Limb (tissue), 2 donors: ENCODE data around the gene CERS4.
"Not testable (repeated sequence)": the region's sequence is repeated elsewhere in the genome, so short reads cannot be mapped to it uniquely, and the experiment has no call there.

Experiments used
- DNase-seq, 2 donors: peaks; one replicate each; pipeline ENCODE4 v3.0.0-alpha.2; 2016; ENCODE audit errors: extremely low spot score in 2 of 2

Gene CERS4

DNA sequence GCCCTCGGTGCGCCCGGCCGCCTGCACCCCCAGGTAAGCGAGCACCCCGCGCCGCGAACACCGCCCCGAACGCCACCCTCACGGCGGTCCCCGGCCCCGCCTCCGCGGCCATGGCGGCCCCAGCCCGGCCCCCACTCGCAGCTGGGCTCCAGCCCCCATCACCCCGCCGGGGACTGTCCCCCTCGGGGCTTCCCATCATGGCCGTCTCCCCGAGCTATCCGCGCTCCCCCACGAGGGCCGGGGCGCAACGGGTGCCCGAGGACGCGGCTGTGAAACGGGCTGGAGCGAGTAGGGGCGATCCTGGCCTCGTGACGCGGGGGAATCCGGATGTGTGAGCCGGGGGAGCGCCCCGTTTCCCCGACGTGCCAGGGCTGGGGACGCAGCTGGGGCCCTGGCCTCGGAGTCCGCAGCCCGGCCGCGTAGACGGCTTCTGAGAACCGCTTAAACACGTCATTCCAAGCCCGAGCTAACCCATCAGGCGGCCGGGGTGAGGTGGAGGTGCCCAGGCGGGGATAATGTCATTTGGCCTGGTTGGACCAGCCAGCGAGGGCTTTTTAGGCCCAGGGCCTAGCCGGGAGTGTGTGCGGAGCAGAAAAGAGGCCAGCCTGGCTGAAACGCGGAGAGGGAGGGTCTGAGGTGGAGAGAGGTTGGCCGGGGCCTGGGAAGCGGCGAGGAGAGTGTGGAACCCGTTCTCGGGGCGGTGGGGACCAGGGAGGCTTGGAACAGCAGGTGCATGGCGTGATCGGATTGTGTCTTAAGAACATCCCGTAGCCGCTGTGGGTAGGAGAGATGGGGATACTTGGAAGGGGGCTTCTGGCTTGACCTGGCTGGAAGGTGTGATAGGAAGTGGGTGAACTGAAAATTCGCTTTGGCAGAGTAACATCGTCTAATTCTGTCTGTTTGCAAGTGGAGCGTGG, 550 bp downstream of the CERS4 start:
- DNase-seq, result no peak

DNA sequence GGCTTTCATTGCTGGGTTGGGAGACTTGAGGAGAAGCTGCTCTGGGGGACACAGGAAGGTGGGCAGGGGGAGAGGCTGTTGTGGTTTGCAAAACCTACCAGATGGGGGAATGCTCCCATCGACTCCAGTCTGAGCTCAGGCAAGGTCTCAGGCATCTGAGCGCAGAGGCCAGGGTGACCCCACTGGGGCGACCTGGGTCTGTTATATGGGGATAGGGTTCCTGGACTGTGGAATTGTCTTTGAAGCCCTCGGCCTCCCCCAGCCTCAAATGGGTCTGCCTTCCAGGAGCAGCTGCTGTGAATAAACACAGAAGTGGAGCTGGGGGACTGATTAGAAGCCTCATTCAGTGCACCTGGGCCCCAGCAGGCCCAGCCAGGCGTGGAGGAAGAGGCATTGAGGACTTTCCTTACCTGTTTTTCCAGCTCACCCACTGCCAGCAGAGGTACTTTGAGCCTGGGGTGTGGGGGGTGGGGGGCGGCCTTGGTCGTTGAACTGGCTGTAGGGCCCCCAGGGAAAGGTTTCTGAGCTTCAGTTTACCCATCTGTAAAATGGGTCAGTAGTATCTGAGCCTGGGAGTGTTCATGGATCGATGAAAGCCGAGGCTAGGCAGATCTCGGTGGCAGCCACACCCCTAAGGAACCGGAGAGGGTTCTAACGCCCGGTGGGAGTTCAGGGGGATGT, 1.4 kb downstream of the CERS4 start:
- no peak for DNase-seq

DNA sequence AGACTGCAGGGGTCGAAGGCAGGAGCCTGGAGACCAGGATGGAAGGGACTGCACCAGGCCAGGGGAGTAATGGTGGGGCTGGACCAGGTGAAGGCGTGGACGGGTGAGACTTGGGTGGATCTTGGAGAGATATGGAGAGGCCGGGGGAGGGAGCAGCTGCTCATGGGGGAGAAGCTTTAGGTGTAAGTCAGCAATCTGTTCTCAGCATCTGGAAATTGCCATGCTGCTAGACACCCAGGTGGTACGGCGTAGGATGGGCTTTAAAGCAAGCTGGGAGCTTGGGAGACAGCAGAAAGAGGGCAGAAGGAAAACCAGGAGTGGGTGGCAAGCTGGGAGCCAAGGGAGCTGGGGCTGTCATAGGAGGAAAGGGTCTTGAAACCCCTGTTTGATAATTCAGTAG, 3.0 kb downstream of the CERS4 start:
- no peak for DNase-seq

DNA sequence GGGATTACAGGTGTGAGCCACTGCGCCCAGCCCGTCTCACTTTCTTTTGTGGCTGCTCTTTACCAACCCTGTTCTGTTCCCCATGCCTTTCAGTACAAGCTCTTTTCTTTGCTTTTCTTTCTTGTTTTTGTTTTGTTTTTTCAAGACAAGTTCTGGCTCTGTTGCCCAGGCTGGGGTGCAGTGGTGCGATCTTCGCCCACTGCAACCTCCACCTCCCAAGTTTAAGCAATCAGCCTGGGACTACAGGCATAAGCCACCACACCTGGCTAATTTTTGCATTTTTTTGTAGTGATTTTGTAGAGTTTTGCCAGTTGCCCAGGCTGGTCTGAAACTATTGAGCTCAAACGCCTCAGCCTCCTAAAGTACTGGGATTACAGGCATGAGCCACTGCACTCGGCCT, 3.7 kb downstream of the CERS4 start:
- no peak for DNase-seq

DNA sequence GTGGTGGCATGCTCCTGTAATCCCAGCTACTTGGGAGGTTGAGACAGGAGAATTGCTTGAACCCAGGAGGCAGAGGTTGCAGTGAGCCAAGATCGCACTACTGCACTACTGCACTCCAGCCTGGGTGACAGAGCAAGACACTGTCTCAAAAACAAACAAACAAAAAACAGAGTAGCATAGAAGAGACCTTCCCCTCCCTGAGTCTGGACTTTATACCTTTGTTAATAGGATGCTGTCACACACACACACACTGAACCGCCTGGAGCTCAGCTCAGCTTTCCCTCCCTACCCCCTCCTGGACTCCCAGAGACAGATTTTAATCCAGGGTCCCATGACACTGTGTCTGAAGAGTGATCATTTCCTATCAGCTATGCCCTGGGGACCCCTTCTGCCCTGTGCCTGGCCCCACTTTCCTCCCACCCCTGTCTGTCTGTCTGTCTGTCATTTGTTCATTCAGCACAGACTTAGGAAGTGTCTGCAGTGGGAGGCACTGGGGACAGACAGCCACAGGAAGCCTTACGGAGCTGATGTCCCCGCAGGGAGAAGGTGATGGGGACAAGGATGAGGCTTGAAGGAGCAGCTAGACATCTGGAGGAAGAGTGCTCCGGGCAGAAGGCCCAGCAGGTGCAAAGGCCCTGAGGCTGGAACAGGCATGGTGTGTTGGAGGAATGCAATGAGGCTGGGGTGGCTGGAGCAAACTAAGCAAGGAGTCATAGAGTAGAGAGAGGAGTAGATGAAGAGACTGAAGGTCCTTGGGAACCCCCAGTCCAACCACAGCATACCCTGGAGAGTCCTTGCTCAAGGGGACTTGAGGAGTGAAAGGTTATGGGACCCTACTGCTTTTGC, 4.9 kb downstream of the CERS4 start:
- no peak for DNase-seq

DNA sequence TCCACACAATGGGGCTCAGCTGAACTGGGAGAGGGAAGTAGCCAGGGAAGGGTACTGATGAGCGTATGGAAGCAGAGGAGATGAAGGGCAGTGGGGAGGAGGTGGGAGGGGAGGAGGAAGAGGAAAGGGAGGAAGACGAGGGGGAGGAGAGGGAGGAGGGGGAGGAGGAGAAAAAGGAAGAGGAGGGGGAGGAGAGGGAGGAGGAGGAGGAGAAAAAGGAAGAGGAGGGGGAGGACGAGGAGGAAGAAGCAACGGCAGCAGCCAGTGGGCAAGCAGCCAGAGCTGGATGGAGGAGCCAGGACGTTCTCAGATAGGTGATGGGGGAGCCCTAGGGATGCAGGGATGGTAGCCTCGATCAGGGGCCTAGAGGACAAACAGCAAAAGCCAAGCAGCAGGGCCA, 5.6 kb downstream of the CERS4 start:
- no peak for DNase-seq

DNA sequence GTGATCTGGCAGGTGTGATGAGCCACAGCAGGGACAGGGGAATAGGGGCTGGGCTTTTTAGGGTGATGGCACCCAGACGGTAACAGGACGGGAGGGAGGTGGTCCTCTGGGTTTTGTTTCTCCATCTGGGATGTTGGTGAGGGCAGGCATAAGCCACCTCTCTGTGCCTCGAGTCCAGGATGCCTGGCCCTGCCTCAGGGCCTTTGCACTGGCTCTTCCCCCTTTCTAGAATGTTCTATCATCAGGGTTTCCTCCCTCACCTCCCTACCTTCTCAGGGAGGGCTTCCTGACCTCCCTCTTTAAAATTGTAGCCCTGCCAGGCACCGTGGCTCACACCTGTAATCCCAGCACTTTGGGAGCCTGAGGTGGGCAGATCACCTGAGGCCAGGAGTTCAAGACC, 6.6 kb downstream of the CERS4 start:
- DNase-seq, result no peak

DNA sequence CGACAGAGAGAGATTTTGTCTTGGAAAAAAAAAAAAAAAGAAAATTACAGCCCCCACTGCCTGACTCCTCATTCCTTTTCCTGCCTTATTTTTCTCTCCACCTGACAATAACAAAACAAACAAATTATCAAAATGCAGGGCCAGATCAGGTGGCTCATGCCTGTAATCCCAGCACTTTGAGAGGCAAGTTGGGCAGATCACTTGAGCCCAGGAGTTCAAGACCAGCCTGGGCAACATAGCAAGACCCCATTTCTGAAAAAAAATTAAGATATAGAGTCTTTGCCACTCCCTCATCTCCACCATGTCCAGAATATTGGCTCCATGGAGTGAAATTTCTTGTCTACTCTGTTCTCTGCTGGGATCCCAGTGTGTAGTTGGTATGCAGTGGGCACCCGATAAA, 7.2 kb downstream of the CERS4 start:
- DNase-seq, result no peak

DNA sequence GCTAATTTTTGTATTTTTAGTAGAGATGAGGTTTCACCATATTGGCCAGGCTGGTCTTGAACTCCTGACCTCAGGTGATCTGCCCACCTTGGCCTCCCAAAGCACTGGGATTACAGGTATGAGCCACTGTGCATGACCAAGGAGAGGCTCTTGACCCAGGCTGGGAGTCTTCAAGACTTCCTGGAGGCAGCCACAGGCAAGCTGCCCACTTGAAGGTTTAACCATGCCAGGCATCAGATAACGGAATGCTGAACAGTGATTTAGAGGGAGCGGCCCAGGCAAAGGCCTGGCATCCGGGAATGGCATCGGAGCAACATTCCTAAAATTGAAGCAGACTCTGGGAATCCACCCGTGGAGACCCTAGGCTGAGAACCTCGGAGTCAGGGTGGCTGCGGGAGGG, 9.0 kb downstream of the CERS4 start:
- not testable (repeated sequence) for DNase-seq

DNA sequence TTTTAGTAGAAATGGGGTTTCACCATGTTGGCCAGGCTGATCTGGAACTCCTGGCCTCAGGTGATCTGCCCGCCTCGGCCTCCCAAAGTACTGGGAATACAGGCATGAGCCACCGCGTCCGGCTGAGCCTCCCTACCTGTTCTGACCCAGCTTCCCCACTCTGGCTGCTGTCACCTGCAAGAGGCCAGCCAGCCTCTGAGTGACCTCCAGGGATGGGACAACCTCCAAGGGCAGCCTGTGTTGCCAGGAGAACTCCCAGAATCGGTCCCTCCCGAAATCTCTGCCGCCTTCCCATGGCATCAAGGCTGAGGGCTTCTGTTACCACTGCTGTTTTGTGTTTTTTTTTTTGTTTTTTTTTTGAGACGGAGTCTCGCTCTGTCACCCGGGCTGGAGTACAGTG, 11.3 kb downstream of the CERS4 start:
- no peak for DNase-seq

DNA sequence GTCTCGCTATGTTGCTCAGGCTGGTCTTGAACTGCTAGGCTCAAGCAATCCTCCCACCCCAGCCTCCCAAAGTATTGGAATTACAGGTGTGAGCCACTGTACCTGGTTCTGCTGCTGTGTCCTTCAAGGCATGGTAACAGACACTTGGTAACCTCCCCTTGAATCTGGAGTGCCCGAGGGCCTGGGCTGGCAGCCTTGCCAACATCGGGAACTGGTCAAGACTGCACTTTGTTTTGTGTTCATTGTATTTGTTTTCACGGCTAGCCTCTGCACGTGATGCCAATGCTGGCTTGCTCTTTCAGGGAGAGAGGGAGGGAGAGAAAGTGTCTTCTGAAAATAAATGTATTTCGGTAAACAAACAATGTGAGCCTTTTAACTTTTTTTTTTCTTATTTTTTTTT, 12.0 kb downstream of the CERS4 start:
- no peak for DNase-seq

DNA sequence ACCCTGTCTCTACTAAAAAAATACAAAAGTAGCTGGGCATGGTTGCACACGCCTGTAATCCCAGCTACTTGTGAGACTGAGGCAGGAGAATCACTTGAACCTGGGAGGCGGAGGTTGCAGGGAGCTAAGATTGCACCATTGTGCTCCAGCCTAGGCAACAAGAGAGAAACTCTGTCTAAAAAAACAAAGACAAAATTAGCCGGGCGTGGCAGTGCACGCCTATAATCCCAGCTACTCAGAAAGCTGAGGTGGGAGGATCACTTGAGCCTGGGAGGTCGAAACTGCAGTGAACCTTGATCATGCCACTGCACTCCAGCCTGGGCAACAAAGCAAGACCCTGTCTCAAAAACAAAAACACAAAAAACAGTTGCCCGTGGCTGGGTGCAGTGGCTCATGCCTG, 14.3 kb downstream of the CERS4 start:
- DNase-seq, result not testable (repeated sequence)

DNA sequence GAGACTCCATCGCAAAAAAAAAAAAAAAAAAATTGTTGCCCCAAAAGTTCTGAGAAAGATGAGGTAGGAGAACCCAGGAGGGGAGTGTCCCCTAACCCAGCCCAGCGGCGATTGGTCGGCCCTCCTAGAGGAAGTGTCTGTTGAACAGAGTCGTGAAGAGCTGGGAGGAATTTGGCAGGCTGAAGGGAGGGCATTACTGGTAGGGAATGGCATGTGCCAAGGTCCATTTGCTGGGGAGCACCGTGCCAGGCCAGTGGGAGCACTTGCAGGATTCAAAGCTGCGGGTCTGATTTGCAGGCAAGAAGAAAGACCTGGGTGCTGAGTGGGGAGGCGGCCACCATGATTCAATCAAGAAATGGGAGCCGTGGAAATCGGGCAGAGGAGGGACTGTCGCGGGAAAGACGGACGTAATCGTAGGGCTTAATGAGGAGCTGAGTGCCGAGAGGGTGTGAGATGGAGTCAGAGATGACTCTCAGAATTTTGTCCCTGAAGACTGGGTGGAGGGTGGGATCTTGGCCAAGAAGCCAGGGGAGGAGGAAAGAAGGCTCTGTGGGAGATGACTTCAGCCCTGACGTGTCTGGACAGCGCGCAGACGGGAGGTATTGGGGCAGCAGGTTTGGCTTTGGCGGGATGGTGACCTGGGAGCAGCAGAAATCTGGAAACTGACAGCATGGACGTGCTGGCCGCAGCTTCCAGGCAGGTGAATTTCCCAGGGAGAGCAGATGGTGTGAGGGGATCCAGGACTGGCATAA, 15.4 kb downstream of the CERS4 start:
- DNase-seq, result no peak

DNA sequence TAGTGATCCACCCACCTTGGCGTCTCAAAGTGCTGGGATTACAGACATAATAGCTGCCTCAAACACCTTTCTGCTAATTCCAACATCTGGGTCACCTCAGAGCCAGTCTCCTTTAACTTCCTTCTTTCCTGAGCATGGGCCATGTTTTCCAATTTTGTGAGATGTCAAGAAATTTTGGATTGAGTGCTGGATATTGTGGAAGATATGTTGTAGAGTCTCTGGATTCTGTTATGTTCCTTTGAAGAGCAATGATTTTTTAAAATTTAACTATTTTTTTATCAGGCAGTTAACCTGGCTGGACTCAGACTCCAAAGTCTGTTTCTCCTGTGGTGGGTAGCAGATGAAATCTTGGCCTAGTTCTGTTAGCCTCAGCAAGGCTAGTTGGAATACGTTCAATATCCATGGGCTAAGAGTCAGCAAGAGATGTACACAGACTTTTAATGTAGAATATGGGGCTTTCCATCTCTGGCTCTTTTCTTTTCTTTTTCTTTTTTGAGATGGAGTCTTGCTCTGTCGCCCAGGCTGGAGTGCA, 22.0 kb downstream of the CERS4 start:
- no peak for DNase-seq

DNA sequence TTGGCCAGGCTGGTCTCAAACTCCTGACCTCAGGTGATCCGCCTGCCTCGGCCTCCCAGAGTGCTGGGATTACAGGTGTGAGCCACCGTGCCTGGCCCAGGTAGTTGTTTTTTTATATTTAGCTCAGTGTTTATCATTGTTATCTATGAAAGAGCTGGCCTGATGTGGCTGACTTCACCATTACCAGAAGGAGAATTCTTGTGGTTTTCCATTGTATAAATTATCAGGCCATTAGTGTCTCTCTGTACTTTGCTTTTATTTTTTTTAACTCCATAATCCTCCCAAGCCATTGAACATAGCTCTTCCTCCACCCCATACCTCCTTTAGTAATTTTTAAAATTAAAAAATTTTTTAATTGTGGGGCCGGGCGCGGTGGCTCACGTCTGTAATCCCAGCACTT, 24.2 kb downstream of the CERS4 start:
- DNase-seq, result no peak

DNA sequence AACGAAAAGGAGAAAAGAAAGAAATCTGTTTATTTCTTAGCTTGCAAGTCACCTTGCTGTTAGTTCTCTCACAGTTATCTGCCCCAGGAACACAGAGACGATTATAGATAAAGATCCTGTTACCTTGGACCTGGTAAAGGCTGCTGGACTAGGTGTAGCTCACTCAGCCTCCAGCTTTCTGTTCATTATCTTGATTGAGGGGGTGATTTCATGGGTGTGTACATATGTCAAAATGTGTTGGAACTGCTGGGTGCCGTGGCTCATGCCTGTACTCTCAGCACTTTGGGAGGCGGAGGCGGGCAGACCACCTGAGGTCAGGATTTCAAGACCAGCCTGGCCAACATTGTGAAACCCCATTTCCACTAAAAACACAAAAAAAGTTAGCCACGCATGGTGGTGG, 27.9 kb downstream of the CERS4 start:
- no peak for DNase-seq

DNA sequence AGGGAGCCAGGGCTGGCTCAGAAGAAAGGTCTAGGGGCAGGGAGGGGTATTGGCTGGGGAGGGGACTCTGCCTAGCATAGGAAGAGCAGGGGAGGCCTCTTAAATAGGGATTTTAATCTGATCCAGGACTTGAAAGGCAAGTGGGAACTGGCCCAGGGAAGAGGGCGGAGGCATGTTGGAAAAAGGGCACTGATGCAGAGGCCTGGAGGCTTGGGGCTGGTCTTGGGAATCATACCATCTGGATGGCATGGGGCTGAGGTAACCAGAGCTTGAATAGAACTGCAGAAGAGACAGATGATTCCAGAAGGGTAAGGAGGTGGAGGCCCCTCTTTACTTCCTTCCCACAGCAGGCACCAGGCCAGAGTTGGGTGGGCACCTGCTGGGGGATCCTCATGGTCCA, 29.1 kb downstream of the CERS4 start:
- DNase-seq, result peak in 1 of 2 donors; percentile 35

DNA sequence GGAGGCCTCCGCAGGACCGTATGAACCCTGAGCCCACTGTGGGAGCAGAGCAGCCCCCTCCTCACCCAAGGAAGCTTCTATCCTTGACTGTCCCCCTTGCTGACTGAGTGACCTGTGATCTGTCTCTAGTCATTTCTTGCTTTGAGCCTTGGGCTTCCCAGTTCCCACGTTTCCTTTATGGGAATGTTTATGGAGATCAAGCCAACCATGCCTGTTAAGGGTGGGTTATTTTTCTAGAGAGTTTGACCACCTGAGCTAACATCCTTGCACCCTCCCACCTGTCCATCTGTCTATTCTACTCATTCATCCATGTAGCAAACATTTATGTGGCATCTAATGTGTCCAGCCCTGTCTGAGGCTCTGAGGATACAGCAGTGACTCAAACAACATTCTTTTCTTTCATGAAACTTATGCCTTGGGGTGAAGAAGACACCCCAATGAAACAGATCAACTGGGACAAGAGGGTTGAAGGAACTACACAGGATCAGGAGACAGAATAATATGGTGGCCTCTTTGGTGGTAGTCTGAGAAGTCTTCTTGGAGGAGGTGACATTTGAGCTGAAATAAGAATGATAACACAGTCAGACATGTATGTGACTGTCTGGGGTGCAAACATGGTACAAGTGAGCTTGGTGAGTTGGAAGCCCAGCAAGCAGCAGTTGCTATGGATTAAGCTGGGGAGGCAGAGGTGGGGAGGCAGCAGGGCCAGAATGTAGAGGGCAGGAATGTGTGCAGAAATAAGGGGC, 30.5 kb downstream of the CERS4 start:
- DNase-seq, result no peak

DNA sequence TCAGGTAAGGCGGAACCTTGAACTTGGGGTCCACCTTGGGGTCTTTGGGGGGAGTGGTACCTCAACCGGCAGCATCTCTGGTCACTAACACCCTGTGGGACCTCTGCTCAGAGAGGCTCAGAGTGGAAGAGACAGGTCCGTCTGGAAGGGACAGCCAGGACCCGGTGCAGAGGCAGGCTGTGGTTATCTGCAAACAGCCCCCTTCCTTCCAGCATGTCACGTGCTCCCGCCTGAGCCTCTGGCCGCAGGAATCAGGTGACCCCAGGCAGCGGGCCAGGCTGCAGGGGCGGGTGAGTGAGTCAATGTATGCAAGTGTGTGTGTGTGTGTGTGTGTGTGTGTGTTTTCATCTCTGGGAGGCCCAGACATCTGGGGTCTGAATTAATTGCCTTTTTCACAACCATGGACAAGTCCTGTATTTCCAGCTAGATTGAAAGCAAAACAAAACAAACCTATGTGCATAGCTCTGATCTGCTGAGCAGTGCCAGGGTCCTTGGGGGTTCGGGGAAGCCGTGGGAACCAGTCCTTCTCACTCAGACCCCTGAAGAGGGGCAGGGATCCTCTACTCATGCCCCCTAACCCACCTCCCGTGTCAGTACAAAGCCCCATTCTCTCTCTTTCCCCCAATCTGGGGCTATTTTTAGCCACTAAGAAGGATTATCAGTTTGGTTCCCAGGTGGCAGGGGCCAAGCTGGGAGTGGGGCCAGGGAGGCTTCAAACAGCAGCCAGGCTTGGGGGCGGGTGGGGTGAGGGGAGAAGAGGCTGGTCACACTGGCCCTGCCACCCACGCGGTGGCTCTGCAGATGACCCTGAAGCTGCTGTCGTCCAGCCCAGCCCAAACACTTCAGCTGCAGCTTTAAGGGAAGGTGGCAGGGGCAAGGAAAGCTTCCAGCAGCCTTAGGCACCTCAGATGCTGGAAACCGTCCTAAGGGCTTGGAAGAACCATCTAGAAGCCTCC, 31.4 kb downstream of the CERS4 start:
- DNase-seq, result peak; percentile 62 to 88
